T-cell (primary cell): ENCODE data around the gene RAB18. TPM values are rescaled to one million over a fixed set of nuclear protein-coding genes. Genes with fewer than 3 reads are reported as not detected.

Source experiments
- ATAC-seq, 4 experiments: fragments of 200-7000 bp in 3 of 4; fragments of 150-1000 bp in 1 of 4; cut with Tn5 transposase; replicated peaks in 1 of 4; 1 replicate in 3 of 4; 2 replicates in 1 of 4; pipeline ENCODE4 v1.10.0; 2021; ENCODE audit warnings: moderate library complexity in 3 of 4, mild to moderate bottlenecking in 2 of 4, moderate number of reproducible peaks in 1 of 4
- CTCF ChIA-PET, 2 donors: fragments of 300-600 bp; sonication (Branson Sonifier 250); formaldehyde crosslinking; loops; one replicate each; lab custom pipeline; 2022; ENCODE audit warnings: antibody characterized with exemption in 2 of 2; lab: Charles Lee
- POLR2A ChIA-PET, 2 donors: fragments of 300-600 bp; sonication (Branson Sonifier 250); formaldehyde crosslinking; loops; one replicate each; lab custom pipeline; 2022; ENCODE audit warnings: antibody characterized with exemption in 2 of 2; lab: Charles Lee
- DNase-seq, 35 experiments: peaks; one replicate each; pipeline versions ENCODE4 v3.0.0 to v3.0.0-alpha.2; 2013 to 2023
- H3K27ac ChIP-seq: one replicate; pipeline ENCODE4 v1.5.1; 2013; ENCODE audit warnings: low read length
- H3K27me3 ChIP-seq, 2 experiments: replicated peaks in 1 of 2; 1 replicate in 1 of 2; 2 replicates in 1 of 2; pipeline versions ENCODE4 v1.6.1 to v1.7.0; 2013; ENCODE audit warnings: low read length in 1 of 2, mixed read lengths in 1 of 2; ENCODE audit not compliant: control insufficient read depth in 2 of 2, insufficient read depth in 2 of 2; ENCODE audit errors: extremely low read depth in 1 of 2
- H3K36me3 ChIP-seq, 2 donors: 1 replicate in 1 of 2; 2 replicates in 1 of 2; pipeline versions ENCODE4 v1.6.1 to v1.7.0; 2013; ENCODE audit warnings: low read length in 1 of 2; ENCODE audit not compliant: control insufficient read depth in 2 of 2, insufficient read depth in 1 of 2; ENCODE audit errors: extremely low read depth in 1 of 2
- H3K4me1 ChIP-seq, 2 experiments: 1 replicate in 1 of 2; 2 replicates in 1 of 2; pipeline versions ENCODE4 v1.6.1 to v1.7.0; 2013; ENCODE audit warnings: low read length in 2 of 2, mixed read lengths in 1 of 2; ENCODE audit not compliant: insufficient read depth in 2 of 2, control insufficient read depth in 1 of 2; ENCODE audit errors: extremely low read depth in 1 of 2
- H3K4me3 ChIP-seq, 2 donors: 1 replicate in 1 of 2; 2 replicates in 1 of 2; pipeline versions ENCODE4 v1.5.1 to v1.7.0; 2013; ENCODE audit warnings: mild to moderate bottlenecking in 2 of 2, low read length in 1 of 2, moderate library complexity in 1 of 2; ENCODE audit not compliant: control insufficient read depth in 1 of 2; ENCODE audit errors: extremely low read depth in 1 of 2
- H3K9me3 ChIP-seq: 2 replicates; pipeline ENCODE4 v1.7.0; 2013
- H3K27ac Mint-ChIP-seq, 2 donors: one replicate each; pipeline ENCODE4 v1.8.0; 2020 to 2021; ENCODE audit warnings: mild to moderate bottlenecking in 2 of 2, mixed read lengths in 2 of 2
- H3K27me3 Mint-ChIP-seq, 2 donors: one replicate each; pipeline ENCODE4 v1.8.0; 2021 to 2022; ENCODE audit warnings: mixed read lengths in 2 of 2
- H3K36me3 Mint-ChIP-seq: one replicate; pipeline ENCODE4 v1.8.0; 2021; ENCODE audit warnings: mixed read lengths
- H3K4me1 Mint-ChIP-seq, 3 donors: one replicate each; pipeline ENCODE4 v1.8.0; 2020 to 2022; ENCODE audit warnings: mixed read lengths in 3 of 3, mild to moderate bottlenecking in 1 of 3
- H3K4me3 Mint-ChIP-seq, 3 donors: one replicate each; pipeline ENCODE4 v1.8.0; 2020 to 2022; ENCODE audit warnings: mild to moderate bottlenecking in 3 of 3, mixed read lengths in 3 of 3, moderate library complexity in 3 of 3
- H3K9me3 Mint-ChIP-seq, 3 donors: one replicate each; pipeline ENCODE4 v1.8.0; 2020 to 2022; ENCODE audit warnings: mixed read lengths in 3 of 3
- WGBS: methylation state at CpG from one replicate; pipeline ENCODE4 v1.1.5; 2013; ENCODE audit warnings: missing lambda C conversion rate; ENCODE audit not compliant: insufficient coverage; 5-methylcytosine and 5-hydroxymethylcytosine counted together
- total RNA-seq, 35 experiments: library from RNA in 6 of 35; stranded (reverse) in 6 of 35; fragments of 120-200 nt in 1 of 35; gene quantifications; one replicate each; pipeline versions ENCODE4 v1.2.1 to v1.2.4 and lab custom pipeline; 2013 to 2026

RAB18 gene
- total RNA-seq, 5 donors from 2014 or later (not counting 1 experiment from before 2014, with no cell fraction given) = 56.5 to 118 (median 69.5) TPM

GRCh38 chr10:27584302-27584701 is 80.2 kb downstream of the RAB18 start:
- Mint-ChIP-seq H3K9me3 (peaks cover 5 to 13% (median 10%) of the 10 kb centered on the region in 3 donors), H3K4me1 (no peaks in the 10 kb centered on the region), H3K4me3 (no peak overlapping the region), H3K27me3 (peaks cover 17 to 25% of the 10 kb centered on the region in 2 donors), H3K36me3 (peaks cover 19% of the 10 kb centered on the region), H3K27ac (no peak overlapping the region)
- ATAC-seq = no peak
- no peak for DNase-seq
- CTCF ChIA-PET = no interaction called here
- Histone ChIP-seq H3K4me1 (no peaks in the 10 kb centered on the region), H3K9me3 (no peaks in the 10 kb centered on the region), H3K4me3 (no peak overlapping the region), H3K36me3 (no peaks in the 10 kb centered on the region), H3K27me3 (peaks cover 0 to 6% of the 10 kb centered on the region in 2 experiments), H3K27ac (no peak overlapping the region)
- no CpG with 5 or more reads among the region's 2 CpGs for WGBS
- POLR2A ChIA-PET = no interaction called here

Other genes starting within 250 kb of the RAB18 start
- gene MKX, start 241.5 kb downstream of the RAB18 start, total RNA-seq = under 1 TPM in 1 of 5 donors, not detected in 4; 0.16 TPM